T-cell (primary cell): ENCODE results near the gene MYLK4. TPM values are rescaled to one million over a fixed set of nuclear protein-coding genes. Genes with fewer than 3 reads are reported as not detected.

Source experiments
- ATAC-seq, 4 experiments: fragments of 200-7000 bp in 3 of 4; fragments of 150-1000 bp in 1 of 4; cut with Tn5 transposase; replicated peaks in 1 of 4; 1 replicate in 3 of 4; 2 replicates in 1 of 4; pipeline ENCODE4 v1.10.0; 2021; ENCODE audit warnings: moderate library complexity in 3 of 4, mild to moderate bottlenecking in 2 of 4, moderate number of reproducible peaks in 1 of 4
- CTCF ChIA-PET, 2 donors: fragments of 300-600 bp; sonication (Branson Sonifier 250); formaldehyde crosslinking; loops; one replicate each; lab custom pipeline; 2022; ENCODE audit warnings: antibody characterized with exemption in 2 of 2; lab: Charles Lee
- POLR2A ChIA-PET, 2 donors: fragments of 300-600 bp; sonication (Branson Sonifier 250); formaldehyde crosslinking; loops; one replicate each; lab custom pipeline; 2022; ENCODE audit warnings: antibody characterized with exemption in 2 of 2; lab: Charles Lee
- DNase-seq, 35 experiments: peaks; one replicate each; pipeline versions ENCODE4 v3.0.0 to v3.0.0-alpha.2; 2013 to 2023
- H3K27ac ChIP-seq: one replicate; pipeline ENCODE4 v1.5.1; 2013; ENCODE audit warnings: low read length
- H3K27me3 ChIP-seq, 2 experiments: replicated peaks in 1 of 2; 1 replicate in 1 of 2; 2 replicates in 1 of 2; pipeline versions ENCODE4 v1.6.1 to v1.7.0; 2013; ENCODE audit warnings: low read length in 1 of 2, mixed read lengths in 1 of 2; ENCODE audit not compliant: control insufficient read depth in 2 of 2, insufficient read depth in 2 of 2; ENCODE audit errors: extremely low read depth in 1 of 2
- H3K36me3 ChIP-seq, 2 donors: 1 replicate in 1 of 2; 2 replicates in 1 of 2; pipeline versions ENCODE4 v1.6.1 to v1.7.0; 2013; ENCODE audit warnings: low read length in 1 of 2; ENCODE audit not compliant: control insufficient read depth in 2 of 2, insufficient read depth in 1 of 2; ENCODE audit errors: extremely low read depth in 1 of 2
- H3K4me1 ChIP-seq, 2 experiments: 1 replicate in 1 of 2; 2 replicates in 1 of 2; pipeline versions ENCODE4 v1.6.1 to v1.7.0; 2013; ENCODE audit warnings: low read length in 2 of 2, mixed read lengths in 1 of 2; ENCODE audit not compliant: insufficient read depth in 2 of 2, control insufficient read depth in 1 of 2; ENCODE audit errors: extremely low read depth in 1 of 2
- H3K4me3 ChIP-seq, 2 donors: 1 replicate in 1 of 2; 2 replicates in 1 of 2; pipeline versions ENCODE4 v1.5.1 to v1.7.0; 2013; ENCODE audit warnings: mild to moderate bottlenecking in 2 of 2, low read length in 1 of 2, moderate library complexity in 1 of 2; ENCODE audit not compliant: control insufficient read depth in 1 of 2; ENCODE audit errors: extremely low read depth in 1 of 2
- H3K9me3 ChIP-seq: 2 replicates; pipeline ENCODE4 v1.7.0; 2013
- H3K27ac Mint-ChIP-seq, 2 donors: one replicate each; pipeline ENCODE4 v1.8.0; 2020 to 2021; ENCODE audit warnings: mild to moderate bottlenecking in 2 of 2, mixed read lengths in 2 of 2
- H3K27me3 Mint-ChIP-seq, 2 donors: one replicate each; pipeline ENCODE4 v1.8.0; 2021 to 2022; ENCODE audit warnings: mixed read lengths in 2 of 2
- H3K36me3 Mint-ChIP-seq: one replicate; pipeline ENCODE4 v1.8.0; 2021; ENCODE audit warnings: mixed read lengths
- H3K4me1 Mint-ChIP-seq, 3 donors: one replicate each; pipeline ENCODE4 v1.8.0; 2020 to 2022; ENCODE audit warnings: mixed read lengths in 3 of 3, mild to moderate bottlenecking in 1 of 3
- H3K4me3 Mint-ChIP-seq, 3 donors: one replicate each; pipeline ENCODE4 v1.8.0; 2020 to 2022; ENCODE audit warnings: mild to moderate bottlenecking in 3 of 3, mixed read lengths in 3 of 3, moderate library complexity in 3 of 3
- H3K9me3 Mint-ChIP-seq, 3 donors: one replicate each; pipeline ENCODE4 v1.8.0; 2020 to 2022; ENCODE audit warnings: mixed read lengths in 3 of 3
- WGBS: methylation state at CpG from one replicate; pipeline ENCODE4 v1.1.5; 2013; ENCODE audit warnings: missing lambda C conversion rate; ENCODE audit not compliant: insufficient coverage; 5-methylcytosine and 5-hydroxymethylcytosine counted together
- total RNA-seq, 35 experiments: library from RNA in 6 of 35; stranded (reverse) in 6 of 35; fragments of 120-200 nt in 1 of 35; gene quantifications; one replicate each; pipeline versions ENCODE4 v1.2.1 to v1.2.4 and lab custom pipeline; 2013 to 2026

Gene MYLK4
- total RNA-seq, 5 donors from 2014 or later (not counting 1 experiment from before 2014, with no cell fraction given): 0.58 to 1.4 (median 1.0) TPM

DNA sequence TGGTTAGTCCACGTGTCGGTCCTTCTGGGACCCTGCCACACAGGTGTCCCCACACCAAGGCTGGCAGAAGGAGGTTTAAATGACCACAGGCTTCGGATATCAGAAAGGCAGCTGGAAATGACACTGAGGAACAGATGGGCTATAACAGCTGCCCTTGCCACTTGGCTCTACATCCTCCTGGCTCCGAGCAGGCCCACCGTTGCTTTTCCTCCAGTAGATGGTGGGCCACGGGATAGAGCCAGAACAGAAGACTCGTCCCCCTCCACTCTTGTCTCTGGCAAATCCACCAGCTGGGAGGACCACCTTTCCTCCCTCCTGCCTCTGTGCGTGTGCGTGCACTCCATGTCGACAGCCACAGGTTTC is 32.1 kb upstream of the MYLK4 start:
- no peak overlapping the region for H3K27ac ChIP-seq
- H3K27me3 Mint-ChIP-seq: no peaks in the 10 kb centered on the region
- H3K27me3 ChIP-seq: no peaks in the 10 kb centered on the region
- ChIA-PET POLR2A (interaction anchor here in 1 of 2 donors (0.6 kb wide), 1 partner anchor 14 kb away, joined by 3 read pairs; no protein-coding TSS in a partner anchor), CTCF (interaction anchor here in 1 of 2 donors (0.7 kb wide), 1 partner anchor 10 kb away, joined by 4 read pairs; no protein-coding TSS in a partner anchor)
- 89% methylated on average over 10 of the region's 10 CpGs for WGBS
- H3K36me3 Mint-ChIP-seq: peaks cover 50% of the 10 kb centered on the region
- ATAC-seq (no peak), DNase-seq (no peak)
- no peaks in the 10 kb centered on the region for H3K9me3 ChIP-seq
- H3K36me3 ChIP-seq: peaks cover 7 to 61% of the 10 kb centered on the region in 2 donors
- no peak overlapping the region for H3K27ac Mint-ChIP-seq
- H3K4me3 Mint-ChIP-seq: no peak overlapping the region
- no peaks in the 10 kb centered on the region for H3K9me3 Mint-ChIP-seq
- H3K4me1 Mint-ChIP-seq: peaks cover 11 to 29% (median 25%) of the 10 kb centered on the region in 3 donors
- H3K4me3 ChIP-seq: no peak overlapping the region
- H3K4me1 ChIP-seq: peaks cover 0 to 3% of the 10 kb centered on the region in 2 experiments

DNA sequence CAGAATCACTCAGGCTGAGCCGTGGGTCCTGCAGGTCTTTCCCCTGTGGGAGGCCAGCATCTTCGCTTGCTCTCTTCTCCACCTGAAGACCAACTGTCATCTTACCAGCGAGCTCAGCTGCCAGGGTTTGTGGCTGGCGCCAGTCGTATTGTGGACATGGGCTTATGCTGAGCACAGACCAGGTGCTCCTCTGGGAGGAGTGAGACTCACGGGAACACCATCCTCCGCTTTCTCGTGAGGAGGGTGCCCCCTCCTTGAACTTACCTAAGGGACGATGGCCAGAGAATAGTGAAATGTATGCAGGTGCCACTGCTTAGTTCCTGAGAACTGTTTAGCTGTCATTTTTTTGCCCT is 31.6 kb upstream of the MYLK4 start:
- DNase-seq (no peak), ATAC-seq (no peak)
- H3K27me3 Mint-ChIP-seq: no peaks in the 10 kb centered on the region
- peaks cover 49% of the 10 kb centered on the region for H3K36me3 Mint-ChIP-seq
- peaks cover 0 to 3% of the 10 kb centered on the region in 2 experiments for H3K4me1 ChIP-seq
- WGBS: 98% methylated on average over 4 of the region's 9 CpGs
- no peaks in the 10 kb centered on the region for H3K9me3 Mint-ChIP-seq
- ChIA-PET POLR2A (no interaction called here), CTCF (interaction anchor here (0.6 to 1.0 kb wide), 2 partner anchors 9 kb away, joined by 3 read pairs; no protein-coding TSS in a partner anchor)
- peaks cover 7 to 61% of the 10 kb centered on the region in 2 donors for H3K36me3 ChIP-seq
- H3K27ac Mint-ChIP-seq: no peak overlapping the region
- no peaks in the 10 kb centered on the region for H3K27me3 ChIP-seq
- no peak overlapping the region for H3K27ac ChIP-seq
- H3K4me1 Mint-ChIP-seq: peaks cover 15 to 34% (median 28%) of the 10 kb centered on the region in 3 donors
- H3K4me3 ChIP-seq: no peak overlapping the region
- no peaks in the 10 kb centered on the region for H3K9me3 ChIP-seq
- no peak overlapping the region for H3K4me3 Mint-ChIP-seq

DNA sequence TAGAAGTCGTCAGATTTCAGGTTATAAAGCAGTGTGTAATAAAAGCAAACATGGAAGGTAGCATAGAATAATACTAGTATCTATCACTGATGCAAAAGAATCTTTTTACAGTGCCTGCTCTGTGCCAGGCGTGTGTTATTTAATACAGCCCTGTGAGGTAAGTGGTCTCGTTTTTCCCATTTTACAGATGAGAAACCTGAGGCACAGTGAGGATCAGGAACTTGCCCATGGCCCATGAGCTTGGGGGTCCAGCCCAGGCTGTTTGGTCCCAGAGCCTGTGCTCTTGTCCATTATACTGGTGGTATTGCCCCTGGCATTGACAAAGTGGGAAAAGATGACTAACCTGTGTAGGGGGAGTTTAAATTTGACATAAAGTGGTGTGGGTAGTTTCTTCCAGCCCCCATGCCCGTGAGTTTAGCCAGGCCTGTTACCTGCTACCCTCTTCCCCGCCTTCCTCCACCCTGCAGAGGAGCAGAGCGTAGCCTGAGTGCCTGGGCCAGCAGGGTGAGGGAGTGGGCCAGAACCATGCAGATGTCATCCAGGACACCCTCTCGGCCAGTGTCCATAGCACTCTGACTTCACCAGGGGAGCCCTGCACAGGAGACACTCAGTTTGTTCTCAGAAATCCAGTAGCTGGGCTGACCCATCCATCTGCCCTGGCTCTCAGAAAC is 31.1 kb upstream of the MYLK4 start:
- no peak overlapping the region for H3K27ac ChIP-seq
- no peaks in the 10 kb centered on the region for H3K9me3 Mint-ChIP-seq
- no peaks in the 10 kb centered on the region for H3K9me3 ChIP-seq
- POLR2A ChIA-PET: no interaction called here
- ATAC-seq (no peak), DNase-seq (no peak)
- no peak overlapping the region for H3K4me3 ChIP-seq
- H3K4me1 Mint-ChIP-seq: peaks cover 17 to 34% (median 28%) of the 10 kb centered on the region in 3 donors
- CTCF ChIA-PET: interaction anchor here (0.6 to 1.4 kb wide), 4 partner anchors 9 to 31 kb away, joined by 3 to 7 read pairs (median 3); no protein-coding TSS in a partner anchor
- H3K36me3 ChIP-seq: peaks cover 7 to 59% of the 10 kb centered on the region in 2 donors
- H3K27me3 ChIP-seq: no peaks in the 10 kb centered on the region
- H3K36me3 Mint-ChIP-seq: peaks cover 45% of the 10 kb centered on the region
- no peak overlapping the region for H3K4me3 Mint-ChIP-seq
- peaks cover 0 to 3% of the 10 kb centered on the region in 2 experiments for H3K4me1 ChIP-seq
- 90% methylated on average over 5 of the region's 7 CpGs for WGBS
- H3K27me3 Mint-ChIP-seq: no peaks in the 10 kb centered on the region
- H3K27ac Mint-ChIP-seq: no peak overlapping the region

DNA sequence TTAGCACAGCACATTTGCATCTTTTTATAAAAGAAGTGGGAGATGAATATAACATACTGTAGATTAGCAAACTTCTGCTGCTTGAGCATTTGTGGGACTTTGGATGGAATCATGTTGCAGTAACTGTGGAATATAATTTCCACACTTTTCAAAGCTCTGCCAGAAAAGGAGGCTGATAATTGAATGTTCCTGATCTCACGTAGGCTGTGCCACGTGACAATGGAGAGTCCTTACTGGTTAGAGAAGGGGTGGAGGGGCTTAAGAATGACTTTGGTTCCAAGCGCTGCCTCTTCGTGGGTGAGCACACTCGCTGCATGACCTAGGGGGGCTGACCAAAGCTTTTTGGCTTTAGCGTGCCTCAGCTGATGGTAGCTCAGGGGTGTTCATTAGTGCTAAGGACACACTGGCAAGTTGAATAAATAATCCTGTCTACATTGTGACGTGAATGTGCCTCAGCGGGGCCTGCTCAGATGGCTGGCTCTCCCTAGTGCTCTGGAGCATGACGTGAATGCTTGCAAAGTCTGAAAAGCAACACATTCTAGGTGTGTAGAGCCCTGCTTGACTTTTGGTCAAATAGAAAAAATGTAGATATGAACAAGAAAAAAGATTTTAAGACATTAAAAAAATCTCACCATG is 29.5 kb upstream of the MYLK4 start:
- H3K27me3 ChIP-seq: no peaks in the 10 kb centered on the region
- ChIA-PET CTCF (interaction anchor here (0.6 to 1.4 kb wide), 3 partner anchors 11 to 30 kb away, joined by 3 to 7 read pairs (median 5); no protein-coding TSS in a partner anchor), POLR2A (no interaction called here)
- no peaks in the 10 kb centered on the region for H3K9me3 ChIP-seq
- 97% methylated on average over 9 of the region's 9 CpGs for WGBS
- peaks cover 43% of the 10 kb centered on the region for H3K36me3 Mint-ChIP-seq
- no peak overlapping the region for H3K4me3 ChIP-seq
- H3K9me3 Mint-ChIP-seq: no peaks in the 10 kb centered on the region
- H3K36me3 ChIP-seq: peaks cover 7 to 61% of the 10 kb centered on the region in 2 donors
- peaks cover 27 to 46% (median 38%) of the 10 kb centered on the region in 3 donors for H3K4me1 Mint-ChIP-seq
- ATAC-seq (no peak), DNase-seq (no peak)
- H3K27me3 Mint-ChIP-seq: no peaks in the 10 kb centered on the region
- H3K27ac Mint-ChIP-seq: no peak overlapping the region
- no peak overlapping the region for H3K27ac ChIP-seq
- peaks cover 0 to 3% of the 10 kb centered on the region in 2 experiments for H3K4me1 ChIP-seq
- no peak overlapping the region for H3K4me3 Mint-ChIP-seq

DNA sequence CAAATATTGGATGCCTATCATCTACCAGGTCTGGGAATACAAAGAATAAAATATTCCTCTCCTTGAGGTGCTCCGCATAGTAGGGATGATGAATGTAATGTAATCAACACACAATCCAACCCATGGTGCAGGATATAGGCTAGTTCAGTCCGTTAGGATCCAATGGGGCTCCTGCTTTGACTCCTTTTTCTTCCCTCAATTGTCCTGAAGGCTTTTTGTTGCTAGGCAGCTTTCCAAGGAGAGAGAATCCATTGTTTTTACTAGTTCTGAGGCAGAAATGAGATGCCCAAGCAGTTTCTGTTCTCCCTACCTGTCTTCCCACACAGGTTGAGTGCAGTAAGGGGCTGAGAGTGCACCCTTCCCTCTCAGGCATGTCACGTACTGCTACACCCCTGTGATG is 26.5 kb upstream of the MYLK4 start:
- ATAC-seq: no peak
- Histone ChIP-seq H3K4me1 (no peaks in the 10 kb centered on the region), H3K27me3 (no peaks in the 10 kb centered on the region), H3K9me3 (no peaks in the 10 kb centered on the region), H3K36me3 (peaks cover 2 to 66% of the 10 kb centered on the region in 2 donors), H3K4me3 (no peak overlapping the region), H3K27ac (no peak overlapping the region)
- no peak for DNase-seq
- peaks cover 40 to 52% (median 50%) of the 10 kb centered on the region in 3 donors for H3K4me1 Mint-ChIP-seq
- ChIA-PET CTCF (interaction anchor here (0.7 to 1.1 kb wide), 2 partner anchors 85 to 121 kb away, joined by 3 read pairs; no protein-coding TSS in a partner anchor), POLR2A (interaction anchor here (0.6 to 0.7 kb wide), 2 partner anchors 287 to 538 kb away, joined by 3 to 5 read pairs; no protein-coding TSS in a partner anchor)
- no CpG with 5 or more reads among the region's 3 CpGs for WGBS
- no peak overlapping the region for H3K4me3 Mint-ChIP-seq
- H3K27ac Mint-ChIP-seq: no peak overlapping the region
- peaks cover 53% of the 10 kb centered on the region for H3K36me3 Mint-ChIP-seq
- H3K9me3 Mint-ChIP-seq: no peaks in the 10 kb centered on the region
- no peaks in the 10 kb centered on the region for H3K27me3 Mint-ChIP-seq

DNA sequence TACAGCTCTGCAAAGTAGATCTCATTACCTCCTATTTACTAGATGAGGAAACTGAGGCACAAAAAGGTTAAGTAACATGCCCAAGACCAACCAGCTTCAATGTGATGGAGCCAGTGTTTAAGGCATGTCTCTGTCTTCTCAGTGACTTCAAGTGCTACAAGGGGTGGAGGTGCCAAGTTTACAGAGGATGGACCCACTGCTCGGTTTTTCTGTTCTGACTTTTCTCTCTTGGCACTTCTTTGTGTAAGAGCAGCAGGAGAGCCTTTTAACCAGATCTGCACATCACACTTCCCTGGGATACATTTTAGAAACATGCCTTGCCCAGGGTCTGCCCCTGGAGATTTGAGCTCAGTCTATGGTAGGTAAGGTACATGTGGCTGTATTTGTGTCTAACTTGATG is 24.3 kb upstream of the MYLK4 start:
- Histone ChIP-seq H3K4me3 (no peak overlapping the region), H3K9me3 (no peaks in the 10 kb centered on the region), H3K27me3 (no peaks in the 10 kb centered on the region), H3K36me3 (peaks cover 4 to 64% of the 10 kb centered on the region in 2 donors), H3K27ac (no peak overlapping the region), H3K4me1 (peaks cover 0 to 3% of the 10 kb centered on the region in 2 experiments)
- Mint-ChIP-seq H3K27ac (peak overlapping the region in 1 of 2 donors; percentile 4), H3K4me3 (no peak overlapping the region), H3K4me1 (peaks cover 59 to 68% (median 65%) of the 10 kb centered on the region in 3 donors), H3K9me3 (no peaks in the 10 kb centered on the region), H3K36me3 (peaks cover 52% of the 10 kb centered on the region), H3K27me3 (no peaks in the 10 kb centered on the region)
- CTCF ChIA-PET: interaction anchor here in 1 of 2 donors (0.6 kb wide), 1 partner anchor 1074 kb away, joined by 5 read pairs; the partner anchor contains the start of gene FAM50B
- POLR2A ChIA-PET: no interaction called here
- ATAC-seq: no peak
- no peak for DNase-seq
- WGBS: no CpG with 5 or more reads among the region's 1 CpG
